Measurements from ENCODE around the gene GBP2. TPM values are rescaled to one million over a fixed set of nuclear protein-coding genes. Genes with fewer than 3 reads are reported as not detected.

Gene GBP2
- total RNA-seq, 1 donor from 2014 or later = 1.6 TPM

GRCh38 chr1:89070509-89070908 lies 55.4 kb downstream of the GBP2 start:
- Mint-ChIP-seq H3K4me1 (ENCODE audit: unreplicated experiment) (peaks cover 8% of the 10 kb centered on the region), H3K36me3 (ENCODE audit: unreplicated experiment) (no peaks in the 10 kb centered on the region), H3K9me3 (ENCODE audit: unreplicated experiment) (peaks cover 11% of the 10 kb centered on the region), H3K27me3 (ENCODE audit: unreplicated experiment) (peaks cover 12% of the 10 kb centered on the region), H3K4me3 (ENCODE audit: unreplicated experiment) (no peak overlapping the region), H3K27ac (ENCODE audit: unreplicated experiment) (no peak overlapping the region)
- TF ChIP-seq CTCF (IDR thresholded peaks at IDR 0.05) = no peak
- DNase-seq (ENCODE audit: extremely low spot score, unreplicated experiment) = no peak

- TF ChIP-seq CTCF (IDR thresholded peaks at IDR 0.05) = no peak
- peaks cover 12% of the 10 kb centered on the region for H3K27me3 Mint-ChIP-seq (ENCODE audit: unreplicated experiment)
- H3K27ac Mint-ChIP-seq (ENCODE audit: unreplicated experiment) = peak overlapping the region; percentile 64
- no peaks in the 10 kb centered on the region for H3K36me3 Mint-ChIP-seq (ENCODE audit: unreplicated experiment)
- H3K4me3 Mint-ChIP-seq (ENCODE audit: unreplicated experiment) = peak overlapping the region; percentile 61
- no peak for DNase-seq (ENCODE audit: extremely low spot score, unreplicated experiment)
- H3K9me3 Mint-ChIP-seq (ENCODE audit: unreplicated experiment) = peaks cover 11% of the 10 kb centered on the region
- peaks cover 10% of the 10 kb centered on the region for H3K4me1 Mint-ChIP-seq (ENCODE audit: unreplicated experiment)
Measured at GRCh38 chr1:89069951-89070350, 56.0 kb downstream of the GBP2 start.

- DNase-seq (ENCODE audit: extremely low spot score, unreplicated experiment) = no peak
- H3K4me1 Mint-ChIP-seq (ENCODE audit: unreplicated experiment) = peaks cover 27% of the 10 kb centered on the region
- TF ChIP-seq CTCF (IDR thresholded peaks at IDR 0.05) = no peak
- peaks cover 9% of the 10 kb centered on the region for H3K27me3 Mint-ChIP-seq (ENCODE audit: unreplicated experiment)
- H3K27ac Mint-ChIP-seq (ENCODE audit: unreplicated experiment) = no peak overlapping the region
- H3K9me3 Mint-ChIP-seq (ENCODE audit: unreplicated experiment) = no peaks in the 10 kb centered on the region
- no peaks in the 10 kb centered on the region for H3K36me3 Mint-ChIP-seq (ENCODE audit: unreplicated experiment)
- H3K4me3 Mint-ChIP-seq (ENCODE audit: unreplicated experiment) = no peak overlapping the region
Measured at GRCh38 chr1:89068291-89068690, 57.6 kb downstream of the GBP2 start.

GRCh38 chr1:89065079-89065868 lies 60.6 kb downstream of the GBP2 start, which contains the start of gene GBP1:
Gene GBP1 (minus strand): TSS chr1:89065208. CDS start chr1:89063234, 1,974 bp downstream.
- peak within 1 kb of the TSS; percentile 79 for H3K4me3 Mint-ChIP-seq (ENCODE audit: unreplicated experiment)
- H3K27me3 Mint-ChIP-seq (ENCODE audit: unreplicated experiment) = no peaks in the 10 kb centered on the region
- TF ChIP-seq CTCF (IDR thresholded peaks at IDR 0.05) = no peak
- H3K36me3 Mint-ChIP-seq (ENCODE audit: unreplicated experiment) = peaks cover 11% of the 10 kb centered on the region
- H3K4me1 Mint-ChIP-seq (ENCODE audit: unreplicated experiment) = peaks cover 48% of the 10 kb centered on the region
- H3K27ac Mint-ChIP-seq (ENCODE audit: unreplicated experiment) = peak within 1 kb of the TSS; percentile 89
- no peaks in the 10 kb centered on the region for H3K9me3 Mint-ChIP-seq (ENCODE audit: unreplicated experiment)
- DNase-seq (ENCODE audit: extremely low spot score, unreplicated experiment) = no peak

GRCh38 chr1:89064632-89065031 lies 61.3 kb downstream of the GBP2 start:
- Mint-ChIP-seq H3K9me3 (ENCODE audit: unreplicated experiment) (no peaks in the 10 kb centered on the region), H3K4me1 (ENCODE audit: unreplicated experiment) (peaks cover 46% of the 10 kb centered on the region), H3K27me3 (ENCODE audit: unreplicated experiment) (no peaks in the 10 kb centered on the region), H3K27ac (ENCODE audit: unreplicated experiment) (peak overlapping the region; percentile 89), H3K36me3 (ENCODE audit: unreplicated experiment) (peaks cover 11% of the 10 kb centered on the region), H3K4me3 (ENCODE audit: unreplicated experiment) (peak overlapping the region; percentile 79)
- TF ChIP-seq CTCF (IDR thresholded peaks at IDR 0.05) = no peak
- no peak for DNase-seq (ENCODE audit: extremely low spot score, unreplicated experiment)
